HepG2 (cell line): ENCODE data around the gene RASGRF1. TPM values are rescaled to one million over a fixed set of nuclear protein-coding genes. Genes with fewer than 3 reads are reported as not detected.

Experiments
- ELF4 ChIP-seq: sonication (generic); formaldehyde crosslinking; IDR thresholded peaks from 2 replicates; pipeline ENCODE4 v1.5.0; 2020; ENCODE audit warnings: missing genetic modification reagents, mild to moderate bottlenecking, moderate library complexity, borderline replicate concordance
- JUNB ChIP-seq: sonication (generic); formaldehyde crosslinking; IDR thresholded peaks from 2 replicates; pipeline ENCODE4 v1.8.0; 2022; ENCODE audit warnings: missing genetic modification reagents, mild to moderate bottlenecking, borderline replicate concordance
- KMT2A ChIP-seq: sonication (generic); formaldehyde crosslinking; IDR thresholded peaks from 2 replicates; pipeline ENCODE4 v1.4.0; 2020; ENCODE audit warnings: missing genetic modification reagents
- NFIC ChIP-seq: IDR thresholded peaks from 2 replicates; pipeline ENCODE4 v1.6.1; 2012; ENCODE audit warnings: mild to moderate bottlenecking, low read length, inconsistent platforms
- NONO ChIP-seq, 2 experiments: fragments of 450-650 bp in 1 of 2; sonication (generic) in 1 of 2; formaldehyde crosslinking in 1 of 2; IDR thresholded peaks in 1 of 2; conservative IDR thresholded peaks in 1 of 2; 2 replicates each; pipeline versions ENCODE4 v1.6.1 to v1.8.0; 2017 to 2022; ENCODE audit warnings: mild to moderate bottlenecking in 1 of 2, missing genetic modification reagents in 1 of 2, moderate library complexity in 1 of 2
- NR2F1 ChIP-seq, 2 experiments: fragments of 450-650 bp in 1 of 2; formaldehyde crosslinking in 1 of 2; IDR thresholded peaks; 2 replicates each; pipeline versions ENCODE4 v1.5.0 to v1.6.1; 2016 to 2020; ENCODE audit warnings: mild to moderate bottlenecking in 1 of 2, missing compliant biosample characterization in 1 of 2, missing genetic modification reagents in 1 of 2, moderate library complexity in 1 of 2
- ZC3H4 ChIP-seq: sonication (generic); formaldehyde crosslinking; IDR thresholded peaks from 2 replicates; pipeline ENCODE4 v1.4.0; 2020; ENCODE audit warnings: missing genetic modification reagents, borderline replicate concordance
- ZNF382 ChIP-seq: sonication (generic); formaldehyde crosslinking; IDR thresholded peaks from 2 replicates; pipeline ENCODE4 v1.5.0; 2020; ENCODE audit warnings: missing genetic modification reagents, mild to moderate bottlenecking, borderline replicate concordance
- ZNF431 ChIP-seq: sonication (generic); formaldehyde crosslinking; IDR thresholded peaks from 2 replicates; pipeline ENCODE4 v1.9.0; 2022; ENCODE audit warnings: missing genetic modification reagents, low read depth, mild to moderate bottlenecking, borderline replicate concordance
- ZNF891 ChIP-seq: sonication (generic); formaldehyde crosslinking; IDR thresholded peaks from 2 replicates; pipeline ENCODE4 v1.5.0; 2020; ENCODE audit warnings: mild to moderate bottlenecking, missing genetic modification reagents
- polyA plus RNA-seq, 8 experiments: library from polyadenylated mRNA; depleted of rRNA in 3 of 8; stranded (reverse) in 7 of 8; unstranded in 1 of 8; fragments of >200 nt; fragmentation: Illumina TruSeq in 4 of 8; extraction: Trizol in 4 of 8; gene quantifications; 2 replicates each; pipeline versions ENCODE4 v1.2.1 to v1.2.3, GENCODE V29; 2011 to 2016; ENCODE audit warnings: low read depth in 4 of 8, missing spikeins in 1 of 8, mixed read lengths in 1 of 8; ENCODE audit not compliant: insufficient read depth in 1 of 8
- total RNA-seq, 5 experiments: library from RNA; depleted of rRNA; stranded (reverse); fragments of >200 nt; fragmentation: Illumina TruSeq; extraction: Trizol; gene quantifications; 2 replicates each; pipeline ENCODE4 v1.2.3, GENCODE V29; 2016; ENCODE audit warnings: low read depth in 1 of 5
- TF ChIP-seq, protein P1 (sequence below): sonication (generic); formaldehyde crosslinking; IDR thresholded peaks from 2 replicates; pipeline ENCODE4 v1.4.0; 2020; ENCODE audit warnings: missing genetic modification reagents
- TF ChIP-seq, protein P2 (sequence below): sonication (generic); formaldehyde crosslinking; IDR thresholded peaks from one replicate; pipeline ENCODE4 v1.5.1; 2020; ENCODE audit warnings: mild to moderate bottlenecking, missing genetic modification reagents; ENCODE audit errors: not compliant biosample characterization
- TF ChIP-seq, protein P3 (sequence below): sonication (generic); formaldehyde crosslinking; IDR thresholded peaks from 2 replicates; pipeline ENCODE4 v1.4.0; 2020; ENCODE audit warnings: mild to moderate bottlenecking, missing genetic modification reagents
- TF ChIP-seq, protein P4 (sequence below), 2 experiments: IDR thresholded peaks; 2 replicates each; pipeline ENCODE4 v1.6.1; 2011 to 2012; ENCODE audit warnings: low read length in 2 of 2, borderline replicate concordance in 1 of 2, low read depth in 1 of 2, mild to moderate bottlenecking in 1 of 2, moderate library complexity in 1 of 2

RASGRF1 gene
- total and polyA plus RNA-seq, 2 of the 13 experiments (the other 11 are each of a cell fraction or from before 2014, with no cell fraction given): 0.55 to 3.0 TPM

DNA sequence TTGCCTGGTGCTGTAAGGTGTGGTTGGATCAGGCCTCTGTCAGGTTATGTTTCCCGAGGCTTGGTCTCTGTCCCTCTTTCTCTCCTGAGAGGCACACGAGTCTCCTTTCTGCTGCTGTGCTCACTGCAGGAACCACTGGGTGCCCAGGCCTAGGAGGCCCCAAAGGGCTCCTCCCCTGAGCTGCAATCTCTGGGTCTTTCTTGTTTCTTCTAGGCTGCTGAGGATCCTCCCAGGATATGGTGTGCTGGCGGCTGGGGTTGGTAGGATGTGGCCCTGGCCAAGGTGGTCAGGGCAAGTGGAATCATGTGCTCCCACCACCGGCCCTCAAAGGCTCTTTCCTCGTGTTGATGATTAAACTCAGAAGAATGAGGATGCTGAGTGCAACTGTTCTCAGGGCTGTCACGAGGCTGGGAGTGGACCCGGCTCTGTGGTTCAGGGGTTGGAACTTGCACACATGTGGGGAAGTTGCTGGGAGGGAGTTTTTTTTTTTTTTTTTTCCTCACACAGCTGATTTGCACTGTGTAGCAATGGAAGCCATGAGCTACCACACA, 102.1 kb downstream of the RASGRF1 start (continued):
- TF ChIP-seq ZNF382 (CRISPR knock-in tag) (no peak), JUNB (CRISPR knock-in tag) (peak; percentile 79), ZC3H4 (no peak), NONO (IDR thresholded peaks at IDR 0.05) (no peak), NONO (CRISPR knock-in tag; conservative IDR thresholded peaks at IDR 0.05) (no peak; the same call in 1 of the 2 replicates), ZNF431 (CRISPR knock-in tag) (peak; percentile 92), ELF4 (peak; percentile 79; the same call in 1 of the 2 replicates), KMT2A (0 out of 2 replicates have a peak, but pooled peaks have one; percentile 45), NFIC (peak; percentile 59; the same call in 1 of the 2 replicates), ZNF891 (CRISPR knock-in tag) (no peak), NR2F1 (CRISPR knock-in tag; IDR thresholded peaks at IDR 0.05) (peak in 1 of 2 experiments; percentile 13; a peak in 1 of 4 replicates)
- TF ChIP-seq, protein P1, sequence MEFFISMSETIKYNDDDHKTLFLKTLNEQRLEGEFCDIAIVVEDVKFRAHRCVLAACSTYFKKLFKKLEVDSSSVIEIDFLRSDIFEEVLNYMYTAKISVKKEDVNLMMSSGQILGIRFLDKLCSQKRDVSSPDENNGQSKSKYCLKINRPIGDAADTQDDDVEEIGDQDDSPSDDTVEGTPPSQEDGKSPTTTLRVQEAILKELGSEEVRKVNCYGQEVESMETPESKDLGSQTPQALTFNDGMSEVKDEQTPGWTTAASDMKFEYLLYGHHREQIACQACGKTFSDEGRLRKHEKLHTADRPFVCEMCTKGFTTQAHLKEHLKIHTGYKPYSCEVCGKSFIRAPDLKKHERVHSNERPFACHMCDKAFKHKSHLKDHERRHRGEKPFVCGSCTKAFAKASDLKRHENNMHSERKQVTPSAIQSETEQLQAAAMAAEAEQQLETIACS (CRISPR knock-in tag): no peak
- TF ChIP-seq, protein P2, sequence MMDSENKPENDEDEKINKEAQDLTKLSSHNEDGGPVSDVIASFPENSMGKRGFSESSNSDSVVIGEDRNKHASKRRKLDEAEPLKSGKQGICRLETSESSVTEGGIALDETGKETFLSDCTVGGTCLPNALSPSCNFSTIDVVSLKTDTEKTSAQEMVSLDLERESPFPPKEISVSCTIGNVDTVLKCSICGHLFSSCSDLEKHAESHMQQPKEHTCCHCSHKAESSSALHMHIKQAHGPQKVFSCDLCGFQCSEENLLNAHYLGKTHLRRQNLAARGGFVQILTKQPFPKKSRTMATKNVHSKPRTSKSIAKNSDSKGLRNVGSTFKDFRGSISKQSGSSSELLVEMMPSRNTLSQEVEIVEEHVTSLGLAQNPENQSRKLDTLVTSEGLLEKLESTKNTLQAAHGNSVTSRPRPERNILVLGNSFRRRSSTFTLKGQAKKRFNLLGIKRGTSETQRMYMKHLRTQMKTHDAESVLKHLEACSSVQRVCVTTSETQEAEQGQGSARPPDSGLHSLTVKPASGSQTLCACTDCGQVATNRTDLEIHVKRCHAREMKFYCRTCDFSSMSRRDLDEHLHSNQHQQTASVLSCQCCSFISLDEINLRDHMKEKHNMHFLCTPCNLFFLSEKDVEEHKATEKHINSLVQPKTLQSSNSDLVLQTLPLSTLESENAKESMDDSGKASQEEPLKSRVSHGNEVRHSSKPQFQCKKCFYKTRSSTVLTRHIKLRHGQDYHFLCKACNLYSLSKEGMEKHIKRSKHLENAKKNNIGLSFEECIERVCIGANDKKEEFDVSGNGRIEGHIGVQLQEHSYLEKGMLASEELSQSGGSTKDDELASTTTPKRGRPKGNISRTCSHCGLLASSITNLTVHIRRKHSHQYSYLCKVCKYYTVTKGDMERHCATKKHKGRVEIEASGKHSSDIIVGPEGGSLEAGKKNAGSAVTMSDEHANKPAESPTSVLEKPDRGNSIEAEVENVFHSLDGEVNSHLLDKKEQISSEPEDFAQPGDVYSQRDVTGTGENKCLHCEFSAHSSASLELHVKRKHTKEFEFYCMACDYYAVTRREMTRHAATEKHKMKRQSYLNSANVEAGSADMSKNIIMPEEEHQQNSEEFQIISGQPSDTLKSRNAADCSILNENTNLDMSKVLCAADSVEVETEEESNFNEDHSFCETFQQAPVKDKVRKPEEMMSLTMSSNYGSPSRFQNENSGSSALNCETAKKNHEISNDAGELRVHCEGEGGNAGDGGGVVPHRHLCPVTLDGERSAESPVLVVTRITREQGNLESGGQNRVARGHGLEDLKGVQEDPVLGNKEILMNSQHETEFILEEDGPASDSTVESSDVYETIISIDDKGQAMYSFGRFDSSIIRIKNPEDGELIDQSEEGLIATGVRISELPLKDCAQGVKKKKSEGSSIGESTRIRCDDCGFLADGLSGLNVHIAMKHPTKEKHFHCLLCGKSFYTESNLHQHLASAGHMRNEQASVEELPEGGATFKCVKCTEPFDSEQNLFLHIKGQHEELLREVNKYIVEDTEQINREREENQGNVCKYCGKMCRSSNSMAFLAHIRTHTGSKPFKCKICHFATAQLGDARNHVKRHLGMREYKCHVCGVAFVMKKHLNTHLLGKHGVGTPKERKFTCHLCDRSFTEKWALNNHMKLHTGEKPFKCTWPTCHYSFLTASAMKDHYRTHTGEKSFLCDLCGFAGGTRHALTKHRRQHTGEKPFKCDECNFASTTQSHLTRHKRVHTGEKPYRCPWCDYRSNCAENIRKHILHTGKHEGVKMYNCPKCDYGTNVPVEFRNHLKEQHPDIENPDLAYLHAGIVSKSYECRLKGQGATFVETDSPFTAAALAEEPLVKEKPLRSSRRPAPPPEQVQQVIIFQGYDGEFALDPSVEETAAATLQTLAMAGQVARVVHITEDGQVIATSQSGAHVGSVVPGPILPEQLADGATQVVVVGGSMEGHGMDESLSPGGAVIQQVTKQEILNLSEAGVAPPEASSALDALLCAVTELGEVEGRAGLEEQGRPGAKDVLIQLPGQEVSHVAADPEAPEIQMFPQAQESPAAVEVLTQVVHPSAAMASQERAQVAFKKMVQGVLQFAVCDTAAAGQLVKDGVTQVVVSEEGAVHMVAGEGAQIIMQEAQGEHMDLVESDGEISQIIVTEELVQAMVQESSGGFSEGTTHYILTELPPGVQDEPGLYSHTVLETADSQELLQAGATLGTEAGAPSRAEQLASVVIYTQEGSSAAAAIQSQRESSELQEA (CRISPR knock-in tag): peak; percentile 65
- TF ChIP-seq, protein P3, sequence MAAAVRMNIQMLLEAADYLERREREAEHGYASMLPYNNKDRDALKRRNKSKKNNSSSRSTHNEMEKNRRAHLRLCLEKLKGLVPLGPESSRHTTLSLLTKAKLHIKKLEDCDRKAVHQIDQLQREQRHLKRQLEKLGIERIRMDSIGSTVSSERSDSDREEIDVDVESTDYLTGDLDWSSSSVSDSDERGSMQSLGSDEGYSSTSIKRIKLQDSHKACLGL (CRISPR knock-in tag): peak; percentile 65; the same call in 1 of the 2 replicates
- TF ChIP-seq, protein P4, sequence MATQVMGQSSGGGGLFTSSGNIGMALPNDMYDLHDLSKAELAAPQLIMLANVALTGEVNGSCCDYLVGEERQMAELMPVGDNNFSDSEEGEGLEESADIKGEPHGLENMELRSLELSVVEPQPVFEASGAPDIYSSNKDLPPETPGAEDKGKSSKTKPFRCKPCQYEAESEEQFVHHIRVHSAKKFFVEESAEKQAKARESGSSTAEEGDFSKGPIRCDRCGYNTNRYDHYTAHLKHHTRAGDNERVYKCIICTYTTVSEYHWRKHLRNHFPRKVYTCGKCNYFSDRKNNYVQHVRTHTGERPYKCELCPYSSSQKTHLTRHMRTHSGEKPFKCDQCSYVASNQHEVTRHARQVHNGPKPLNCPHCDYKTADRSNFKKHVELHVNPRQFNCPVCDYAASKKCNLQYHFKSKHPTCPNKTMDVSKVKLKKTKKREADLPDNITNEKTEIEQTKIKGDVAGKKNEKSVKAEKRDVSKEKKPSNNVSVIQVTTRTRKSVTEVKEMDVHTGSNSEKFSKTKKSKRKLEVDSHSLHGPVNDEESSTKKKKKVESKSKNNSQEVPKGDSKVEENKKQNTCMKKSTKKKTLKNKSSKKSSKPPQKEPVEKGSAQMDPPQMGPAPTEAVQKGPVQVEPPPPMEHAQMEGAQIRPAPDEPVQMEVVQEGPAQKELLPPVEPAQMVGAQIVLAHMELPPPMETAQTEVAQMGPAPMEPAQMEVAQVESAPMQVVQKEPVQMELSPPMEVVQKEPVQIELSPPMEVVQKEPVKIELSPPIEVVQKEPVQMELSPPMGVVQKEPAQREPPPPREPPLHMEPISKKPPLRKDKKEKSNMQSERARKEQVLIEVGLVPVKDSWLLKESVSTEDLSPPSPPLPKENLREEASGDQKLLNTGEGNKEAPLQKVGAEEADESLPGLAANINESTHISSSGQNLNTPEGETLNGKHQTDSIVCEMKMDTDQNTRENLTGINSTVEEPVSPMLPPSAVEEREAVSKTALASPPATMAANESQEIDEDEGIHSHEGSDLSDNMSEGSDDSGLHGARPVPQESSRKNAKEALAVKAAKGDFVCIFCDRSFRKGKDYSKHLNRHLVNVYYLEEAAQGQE (IDR thresholded peaks at IDR 0.05; ENCODE audit: borderline replicate concordance in 1 of 2, low read depth in 1 of 2, low read length in 2 of 2): peak in 1 of 2 experiments; percentile 40; a peak in 1 of 4 replicates
